Gastrocnemius medialis (tissue), 4 donors: ENCODE measurements around the gene EGFR. TPM values are rescaled to one million over a fixed set of nuclear protein-coding genes. Genes with fewer than 3 reads are reported as not detected.

Source experiments
- ATAC-seq, 2 donors: fragments of 150-250 bp; one replicate each; pipeline ENCODE4 v1.9.1; 2016
- DNase-seq, 2 donors: peaks; one replicate each; pipeline ENCODE4 v3.0.0-alpha.2; 2019
- H3K27ac ChIP-seq, 4 donors: fragments of 200-600 bp; sonication (generic); 1 replicate in 1 of 4; 2 replicates in 3 of 4; pipeline ENCODE4 v1.5.1; 2016 to 2018; ENCODE audit warnings: mild to moderate bottlenecking in 2 of 4, moderate library complexity in 1 of 4
- H3K27me3 ChIP-seq, 3 donors: fragments of 200-600 bp; sonication (generic) in 2 of 3; 1 replicate in 1 of 3; 2 replicates in 2 of 3; pipeline versions ENCODE4 v1.5.1 to v1.6.0; 2016 to 2019; ENCODE audit warnings: mild to moderate bottlenecking in 1 of 3, moderate library complexity in 1 of 3
- H3K36me3 ChIP-seq, 2 donors: fragments of 200-600 bp; sonication (generic) in 1 of 2; one replicate each; pipeline ENCODE4 v1.5.1; 2017 to 2018
- H3K4me1 ChIP-seq, 2 donors: fragments of 200-600 bp; sonication (generic) in 1 of 2; one replicate each; pipeline ENCODE4 v1.5.1; 2016 to 2017; ENCODE audit warnings: mild to moderate bottlenecking in 2 of 2
- H3K4me3 ChIP-seq, 4 donors: fragments of 200-600 bp; sonication (generic) in 3 of 4; 1 replicate in 1 of 4; 2 replicates in 3 of 4; pipeline ENCODE4 v1.5.1; 2016 to 2019; ENCODE audit warnings: mild to moderate bottlenecking in 2 of 4
- H3K9me3 ChIP-seq, 3 donors: fragments of 200-600 bp; sonication (generic) in 2 of 3; 1 replicate in 1 of 3; 2 replicates in 2 of 3; pipeline ENCODE4 v1.5.1; 2016 to 2019
- CTCF ChIP-seq, 5 experiments: fragments of 450-650 bp in 3 of 5; fragments of 200-600 bp in 2 of 5; sonication (generic) in 2 of 5; IDR thresholded peaks in 4 of 5; conservative IDR thresholded peaks in 1 of 5; 1 replicate in 4 of 5; 2 replicates in 1 of 5; pipeline ENCODE4 v1.5.1; 2016 to 2019; ENCODE audit warnings: antibody characterized with exemption in 5 of 5, mild to moderate bottlenecking in 3 of 5, moderate library complexity in 3 of 5
- POLR2A ChIP-seq, 2 donors: fragments of 450-650 bp; IDR thresholded peaks; one replicate each; pipeline ENCODE4 v1.6.1; 2017; ENCODE audit warnings: antibody characterized with exemption in 2 of 2, mild to moderate bottlenecking in 2 of 2, moderate library complexity in 2 of 2
- in situ Hi-C, 4 donors: fragments of 200-750 bp; cut with MboI; loops; one replicate each; pipeline versions ENCODE4 v1.15.0 to v1.8.0; 2017; ENCODE audit warnings: low sequenced_read_pairs in 4 of 4
- intact Hi-C: fragments of 100-400 bp; cut with DNase I; formaldehyde crosslinking; loops from one replicate; pipeline ENCODE4 v1.15.1; 2023; ENCODE audit warnings: low total_unique reads
- total RNA-seq, 4 donors: library from RNA; depleted of rRNA; stranded (reverse); fragments of >200 nt; gene quantifications; one replicate each; pipeline versions ENCODE4 v1.1.0 to v1.2.3, GENCODE V29; 2016

The EGFR gene
- total RNA-seq, 4 donors from 2014 or later = 28.0 to 34.8 (median 29.4) TPM

DNA sequence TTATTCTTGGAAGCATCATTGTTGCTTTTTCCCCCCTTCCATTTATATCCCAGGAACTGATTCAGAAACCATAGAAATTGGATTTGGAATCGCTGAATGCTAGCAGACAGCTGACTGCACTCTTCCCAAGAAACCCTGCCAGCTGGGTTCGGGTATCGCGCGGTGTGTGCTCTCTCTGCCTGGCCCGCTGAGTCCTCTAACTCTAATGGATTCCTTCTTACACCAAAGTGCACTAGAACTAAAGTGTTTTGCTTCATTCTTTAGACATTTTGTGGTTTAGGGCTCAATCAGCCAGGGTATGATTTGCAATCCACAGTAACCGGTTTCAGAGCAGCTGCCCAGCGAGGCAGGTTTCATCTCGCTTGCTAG is 92.2 kb downstream of the EGFR start:
- H3K9me3 ChIP-seq = no peaks in the 10 kb centered on the region
- DNase-seq = no peak
- intact Hi-C loops (no loop called here), in situ Hi-C loops (no loop called here)
- H3K27me3 ChIP-seq = no peaks in the 10 kb centered on the region
- peak; percentile 57 to 73 for ATAC-seq
- TF ChIP-seq POLR2A (IDR thresholded peaks at IDR 0.05) (no peak), CTCF (IDR thresholded peaks at IDR 0.05 in 4 of 5, conservative IDR thresholded peaks at IDR 0.05 in 1 of 5) (no peak)
- peak overlapping the region; percentile 8 to 32 (median 22) for H3K4me3 ChIP-seq
- H3K36me3 ChIP-seq = no peaks in the 10 kb centered on the region
- H3K27ac ChIP-seq = peak overlapping the region; percentile 47 to 66 (median 60)
- peaks cover 31 to 41% of the 10 kb centered on the region in 2 donors for H3K4me1 ChIP-seq

DNA sequence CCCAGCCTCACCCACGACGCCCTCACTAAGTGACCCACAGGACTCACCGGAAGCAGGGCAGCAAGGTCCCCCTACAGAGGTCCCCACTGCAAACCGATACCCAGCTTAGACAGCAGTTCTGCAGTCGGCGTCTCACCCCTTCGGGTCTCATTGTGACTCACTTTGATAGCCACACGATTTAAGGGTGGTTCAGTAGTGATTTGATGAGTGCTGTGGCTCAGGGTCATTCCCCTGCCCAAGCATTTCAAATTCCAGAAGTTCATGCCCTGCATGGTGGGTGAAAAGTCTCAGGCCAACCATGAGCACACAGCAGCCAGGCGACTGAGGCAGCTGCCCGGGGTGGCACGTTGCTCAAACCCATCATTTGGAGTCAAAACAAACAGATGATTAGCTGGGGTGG is 93.2 kb downstream of the EGFR start:
- H3K27me3 ChIP-seq = no peaks in the 10 kb centered on the region
- ATAC-seq = no peak
- no peak for TF ChIP-seq CTCF (IDR thresholded peaks at IDR 0.05 in 4 of 5, conservative IDR thresholded peaks at IDR 0.05 in 1 of 5)
- no peak for TF ChIP-seq POLR2A (IDR thresholded peaks at IDR 0.05)
- H3K9me3 ChIP-seq = no peaks in the 10 kb centered on the region
- in situ Hi-C loops (no loop called here), intact Hi-C loops (no loop called here)
- peaks cover 31 to 42% of the 10 kb centered on the region in 2 donors for H3K4me1 ChIP-seq
- H3K4me3 ChIP-seq = no peak overlapping the region
- no peaks in the 10 kb centered on the region for H3K36me3 ChIP-seq
- H3K27ac ChIP-seq = peak overlapping the region in 3 of 4 donors; percentile 22 to 66 (median 65)
- no peak for DNase-seq

- no peaks in the 10 kb centered on the region for H3K9me3 ChIP-seq
- no peaks in the 10 kb centered on the region for H3K36me3 ChIP-seq
- H3K4me1 ChIP-seq = peaks cover 27 to 48% of the 10 kb centered on the region in 2 donors
- intact Hi-C loops = no loop called here
- TF ChIP-seq POLR2A (IDR thresholded peaks at IDR 0.05) (no peak), CTCF (IDR thresholded peaks at IDR 0.05 in 4 of 5, conservative IDR thresholded peaks at IDR 0.05 in 1 of 5) (no peak)
- no peak overlapping the region for H3K4me3 ChIP-seq
- no peaks in the 10 kb centered on the region for H3K27me3 ChIP-seq
- no peak overlapping the region for H3K27ac ChIP-seq
- ATAC-seq (no peak), DNase-seq (no peak)
- in situ Hi-C loops = no loop called here
Measured at GRCh38 chr7:55113760-55114540, 95.1 kb downstream of the EGFR start.

DNA sequence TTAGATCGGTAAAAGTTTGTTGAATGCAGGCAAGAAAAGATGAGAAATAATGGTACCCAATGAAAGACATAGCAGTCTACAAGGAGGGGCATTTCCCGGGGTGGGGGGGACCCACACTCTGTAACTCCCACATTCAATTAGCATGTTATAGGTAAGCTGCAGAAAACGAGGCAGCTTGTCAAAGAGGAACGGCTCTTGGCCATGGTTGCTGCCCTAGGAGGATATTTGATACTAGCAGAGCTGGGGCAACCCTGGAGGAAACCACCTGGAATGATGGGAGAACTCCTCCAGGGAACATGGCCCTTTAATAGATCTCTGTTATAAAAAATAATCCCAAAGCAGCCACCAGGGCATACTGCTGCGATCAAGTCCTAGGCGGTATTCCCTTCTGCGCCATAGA is 98.5 kb downstream of the EGFR start:
- Histone ChIP-seq H3K4me3 (no peak overlapping the region), H3K27ac (peak overlapping the region in 1 of 4 donors; percentile 32), H3K36me3 (no peaks in the 10 kb centered on the region), H3K27me3 (no peaks in the 10 kb centered on the region), H3K9me3 (no peaks in the 10 kb centered on the region), H3K4me1 (peaks cover 22 to 41% of the 10 kb centered on the region in 2 donors)
- TF ChIP-seq POLR2A (IDR thresholded peaks at IDR 0.05) = no peak
- TF ChIP-seq CTCF (IDR thresholded peaks at IDR 0.05 in 4 of 5, conservative IDR thresholded peaks at IDR 0.05 in 1 of 5) = no peak
- ATAC-seq (no peak), DNase-seq (peak in 1 of 2 donors; percentile 44)
- intact Hi-C loops (no loop called here), in situ Hi-C loops (no loop called here)
